DMS 273 (cell line): ENCODE data around the gene SOCS3.

Experiments used
- DNase-seq: peaks from one replicate; lab custom pipeline; 2025; ENCODE audit not compliant: unreplicated experiment; lab: John Stamatoyannopoulos, UW

SOCS3 gene

DNA sequence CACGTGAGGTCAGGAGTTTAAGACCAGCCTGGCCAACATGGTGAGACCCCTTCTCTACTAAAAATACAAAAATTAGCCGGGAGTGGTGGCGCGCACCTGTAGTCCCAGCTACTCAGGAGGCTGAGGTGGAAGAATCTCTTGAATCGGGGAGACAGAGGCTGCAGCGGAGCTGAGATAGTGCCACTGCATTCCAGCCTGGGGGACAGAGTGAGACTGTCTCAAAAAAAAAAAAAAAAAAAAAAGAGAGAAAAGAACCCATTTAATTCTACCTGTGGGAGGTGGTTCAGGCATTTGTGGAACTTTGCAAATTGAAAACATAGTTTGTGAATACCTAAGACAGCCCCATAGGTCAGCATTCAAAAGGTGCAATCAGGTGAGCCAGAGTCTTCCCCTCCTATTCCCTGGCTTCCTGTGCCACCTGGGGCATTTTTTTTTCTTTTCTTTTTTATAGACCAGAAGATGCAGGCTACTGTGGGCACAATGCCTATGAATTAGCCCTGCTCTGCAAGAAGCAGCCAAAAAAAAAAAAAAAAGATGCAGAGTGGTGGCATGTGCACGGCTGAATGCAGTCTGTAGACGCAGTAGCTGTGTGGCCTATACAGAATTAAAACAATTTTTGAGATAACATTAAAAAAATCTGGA, 9.1 kb upstream of the SOCS3 start:
- DNase-seq = no peak

- peak; percentile 29 for DNase-seq
These were observed 8.5 kb upstream of the SOCS3 start for GRCh38 chr17:78368348-78368747.

DNA sequence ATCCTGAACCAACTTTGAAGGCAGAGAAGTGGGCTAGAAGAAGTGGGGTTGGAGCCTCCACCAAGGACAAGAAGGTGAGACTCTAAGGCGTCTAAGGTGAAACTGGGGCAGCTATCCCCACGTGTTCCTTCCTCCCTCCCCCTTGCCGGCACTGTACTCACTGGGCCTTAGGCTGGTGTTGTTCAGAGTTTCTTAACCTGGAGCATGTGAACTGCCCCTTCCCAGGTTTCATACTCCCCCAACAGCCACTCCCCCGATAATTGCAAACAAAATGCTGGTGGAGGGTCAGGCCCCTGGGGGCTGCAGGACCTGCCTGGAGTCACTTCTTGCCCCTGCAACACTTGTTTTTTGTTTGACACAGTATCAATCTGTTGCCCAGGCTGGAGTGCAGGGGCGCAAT, 7.3 kb upstream of the SOCS3 start:
- no peak for DNase-seq

- DNase-seq = peak; percentile 58
These were observed 6.4 kb upstream of the SOCS3 start for GRCh38 chr17:78366109-78366848.

- DNase-seq = no peak
These were observed 5.8 kb upstream of the SOCS3 start for GRCh38 chr17:78365561-78366108.

- no peak for DNase-seq
These were observed 4.8 kb upstream of the SOCS3 start for GRCh38 chr17:78364436-78365281.

GRCh38 chr17:78362671-78363070, 2.8 kb upstream of the SOCS3 start:
- DNase-seq = no peak

DNA sequence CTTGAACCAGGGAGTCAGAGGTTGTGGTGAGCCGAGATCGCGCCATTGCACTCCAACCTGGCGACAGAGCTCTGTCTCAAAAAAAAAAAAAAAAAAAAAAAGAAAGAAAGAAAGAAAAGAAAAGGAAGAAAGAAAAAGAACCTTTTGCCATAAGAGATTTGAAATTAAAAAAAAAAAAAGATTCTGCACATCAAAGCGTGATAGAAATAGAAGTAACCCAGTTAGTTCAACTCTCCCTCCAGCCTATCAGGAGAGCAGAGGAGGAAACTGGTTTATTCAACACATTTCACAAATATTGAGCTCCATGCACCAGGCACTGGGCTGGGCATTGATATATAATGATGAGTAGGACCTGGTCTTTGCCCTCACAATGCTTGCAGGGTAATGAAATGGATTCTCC, 2.4 kb upstream of the SOCS3 start:
- no peak for DNase-seq

- no peak for DNase-seq
These were observed 1.4 kb upstream of the SOCS3 start for GRCh38 chr17:78361225-78361701.

- DNase-seq = peak; percentile 95
These were observed 721 bp upstream of the SOCS3 start for GRCh38 chr17:78360371-78361224.

DNA sequence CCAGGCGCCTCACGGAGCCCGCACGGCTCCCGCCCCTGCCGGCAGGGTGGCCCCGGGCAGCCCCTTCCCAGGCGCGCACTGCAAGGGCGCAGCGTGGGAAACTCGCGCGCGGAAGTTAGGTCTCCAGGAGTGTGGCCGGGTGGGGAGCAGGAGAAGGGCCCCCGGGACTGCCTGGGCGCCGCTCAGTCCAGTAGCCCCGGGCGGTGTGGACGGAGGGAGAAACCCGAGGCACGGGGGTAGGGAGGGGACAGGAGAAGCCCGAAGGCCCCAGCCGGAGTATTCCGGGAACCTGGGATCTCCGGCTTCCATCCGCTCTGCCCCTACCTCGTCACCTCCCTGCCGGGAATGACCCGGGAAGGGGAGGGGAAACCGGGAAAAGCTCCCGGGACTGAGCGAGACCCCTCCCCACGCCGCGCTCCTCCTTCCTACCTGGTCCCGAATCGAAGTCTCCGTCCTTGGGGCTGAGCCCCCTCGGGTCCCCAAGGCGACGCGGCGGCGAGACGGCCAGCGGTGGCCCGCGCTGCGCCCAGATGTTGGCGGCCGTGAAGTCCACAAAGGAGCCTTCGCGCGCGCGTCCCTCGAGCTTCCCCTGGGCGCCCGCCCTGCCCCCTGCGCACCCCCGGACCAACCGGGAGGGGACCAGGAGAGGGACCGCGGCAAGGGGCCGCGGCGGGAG, 418 bp downstream of the SOCS3 start:
- peak; percentile 52 for DNase-seq

- peak; percentile 73 for DNase-seq
These were observed 1.1 kb downstream of the SOCS3 start for GRCh38 chr17:78358538-78359320.

- no peak for DNase-seq
These were observed 2.0 kb downstream of the SOCS3 start for GRCh38 chr17:78357672-78358537.

- no peak for DNase-seq
These were observed 2.7 kb downstream of the SOCS3 start for GRCh38 chr17:78357177-78357586.

- peak; percentile 48 for DNase-seq
These were observed 3.7 kb downstream of the SOCS3 start for GRCh38 chr17:78356101-78356713.

- no peak for DNase-seq
These were observed 4.2 kb downstream of the SOCS3 start for GRCh38 chr17:78355701-78356100.

DNA sequence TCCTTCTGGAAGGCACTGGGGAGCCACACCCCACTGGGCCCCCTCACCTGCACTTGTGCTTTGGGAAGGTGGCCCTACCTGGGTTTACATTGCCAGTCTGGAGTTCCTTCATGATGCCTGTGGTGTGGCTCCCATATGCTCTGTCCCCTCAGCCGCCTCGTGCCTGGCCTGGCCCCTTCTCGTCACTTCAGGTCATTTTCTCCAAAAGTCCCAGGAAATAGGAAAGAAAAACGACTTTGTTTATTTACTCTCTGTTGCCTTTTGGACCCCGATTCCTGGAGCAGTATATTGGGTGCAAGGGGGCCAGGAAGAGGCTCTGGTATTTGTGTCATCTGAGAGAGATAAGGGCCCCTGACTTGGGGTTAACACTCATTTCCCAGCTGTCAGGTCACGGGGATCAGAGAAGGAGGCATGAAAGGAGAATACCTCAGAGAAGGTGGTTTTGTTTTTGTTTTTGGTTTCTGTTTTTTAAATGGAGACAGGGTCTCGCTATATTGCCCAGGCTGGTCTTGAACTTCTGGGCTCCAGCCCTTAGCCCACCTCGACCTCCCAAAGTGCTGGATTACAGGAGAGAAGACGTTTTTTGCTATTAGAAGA, 4.7 kb downstream of the SOCS3 start:
- no peak for DNase-seq
